Type B pancreatic cell (in vitro differentiated cells): ENCODE measurements around the gene TRPM3. TPM values are rescaled to one million over a fixed set of nuclear protein-coding genes. Genes with fewer than 3 reads are reported as not detected.

Experiments
- DNase-seq: peaks from one replicate; pipeline ENCODE4 v3.0.0; 2021; ENCODE audit warnings: mixed read lengths; ENCODE audit not compliant: unreplicated experiment; ENCODE audit errors: extremely low spot score
- H3K27ac Mint-ChIP-seq: 2 replicates; pipeline ENCODE4 v1.8.0; 2021; ENCODE audit warnings: mild to moderate bottlenecking, mixed read lengths
- H3K27me3 Mint-ChIP-seq: 2 replicates; pipeline ENCODE4 v1.8.0; 2021; ENCODE audit warnings: mixed read lengths
- H3K36me3 Mint-ChIP-seq: 2 replicates; pipeline ENCODE4 v1.8.0; 2021; ENCODE audit warnings: mixed read lengths
- H3K4me1 Mint-ChIP-seq: one replicate; pipeline ENCODE4 v1.8.0; 2021; ENCODE audit warnings: mixed read lengths; ENCODE audit not compliant: unreplicated experiment
- H3K4me3 Mint-ChIP-seq: 2 replicates; pipeline ENCODE4 v1.8.0; 2021; ENCODE audit warnings: mild to moderate bottlenecking, mixed read lengths
- H3K9me3 Mint-ChIP-seq: 2 replicates; pipeline ENCODE4 v1.8.0; 2021; ENCODE audit warnings: mixed read lengths
- CTCF ChIP-seq: fragments of 200-600 bp; sonication (generic); conservative IDR thresholded peaks from 2 replicates; pipeline ENCODE4 v1.5.0; 2021; ENCODE audit warnings: antibody characterized with exemption, mild to moderate bottlenecking
- total RNA-seq: library from RNA; stranded (reverse); gene quantifications from 2 replicates; pipeline ENCODE4 v1.2.1, GENCODE V29; 2021; ENCODE audit warnings: low replicate concordance

The TRPM3 gene
- total RNA-seq, 1 donor from 2014 or later, result 17.0 TPM

- no peak for TF ChIP-seq CTCF
- no peak for DNase-seq
- Mint-ChIP-seq H3K27me3 (no peaks in the 10 kb centered on the region), H3K27ac (peak overlapping the region; percentile 9), H3K4me1 (peaks cover 9% of the 10 kb centered on the region), H3K9me3 (no peaks in the 10 kb centered on the region), H3K4me3 (no peak overlapping the region), H3K36me3 (no peaks in the 10 kb centered on the region)
Measured at GRCh38 chr9:70580606-70581195, 540.7 kb downstream of the TRPM3 start.

- Mint-ChIP-seq H3K4me1 (peaks cover 9% of the 10 kb centered on the region), H3K27ac (peak overlapping the region; percentile 72), H3K4me3 (no peak overlapping the region), H3K9me3 (no peaks in the 10 kb centered on the region), H3K27me3 (no peaks in the 10 kb centered on the region), H3K36me3 (no peaks in the 10 kb centered on the region)
- DNase-seq, result no peak
- no peak for TF ChIP-seq CTCF
Measured at GRCh38 chr9:70579686-70580085, 541.7 kb downstream of the TRPM3 start.

GRCh38 chr9:70578720-70579119 is 542.7 kb downstream of the TRPM3 start:
- DNase-seq, result no peak
- no peaks in the 10 kb centered on the region for H3K9me3 Mint-ChIP-seq
- no peaks in the 10 kb centered on the region for H3K36me3 Mint-ChIP-seq
- no peak overlapping the region for H3K4me3 Mint-ChIP-seq
- no peak for TF ChIP-seq CTCF
- peaks cover 16% of the 10 kb centered on the region for H3K4me1 Mint-ChIP-seq
- no peak overlapping the region for H3K27ac Mint-ChIP-seq
- H3K27me3 Mint-ChIP-seq, result no peaks in the 10 kb centered on the region

GRCh38 chr9:70577671-70578070 is 543.8 kb downstream of the TRPM3 start:
- no peaks in the 10 kb centered on the region for H3K27me3 Mint-ChIP-seq
- no peak overlapping the region for H3K27ac Mint-ChIP-seq
- H3K4me3 Mint-ChIP-seq, result no peak overlapping the region
- H3K36me3 Mint-ChIP-seq, result no peaks in the 10 kb centered on the region
- peaks cover 16% of the 10 kb centered on the region for H3K4me1 Mint-ChIP-seq
- DNase-seq, result no peak
- H3K9me3 Mint-ChIP-seq, result no peaks in the 10 kb centered on the region
- TF ChIP-seq CTCF, result no peak

- no peak for TF ChIP-seq CTCF
- no peaks in the 10 kb centered on the region for H3K9me3 Mint-ChIP-seq
- H3K27ac Mint-ChIP-seq, result no peak overlapping the region
- H3K27me3 Mint-ChIP-seq, result no peaks in the 10 kb centered on the region
- H3K4me1 Mint-ChIP-seq, result peaks cover 12% of the 10 kb centered on the region
- H3K36me3 Mint-ChIP-seq, result no peaks in the 10 kb centered on the region
- no peak for DNase-seq
- no peak overlapping the region for H3K4me3 Mint-ChIP-seq
Measured at GRCh38 chr9:70576116-70576515, 545.3 kb downstream of the TRPM3 start.
